ENCODE measurements around the gene CHRDL2. TPM values are rescaled to one million over a fixed set of nuclear protein-coding genes. Genes with fewer than 3 reads are reported as not detected.

The CHRDL2 gene
- total RNA-seq, 2 experiments from 2014 or later: not detected

- no peak for TF ChIP-seq CTCF (conservative IDR thresholded peaks at IDR 0.05; ENCODE audit: low read length)
- TF ChIP-seq EZH2phosphoT487 (IDR thresholded peaks at IDR 0.05; ENCODE audit: borderline replicate concordance, low read depth, low read length): no peak
- Histone ChIP-seq H3K27ac (ENCODE audit: low read depth, low read length, poor library complexity, severe bottlenecking) (no peak overlapping the region), H3K9me3 (ENCODE audit: low read length) (no peaks in the 10 kb centered on the region), H3K4me1 (ENCODE audit: insufficient read depth, low read length, poor library complexity, severe bottlenecking) (no peaks in the 10 kb centered on the region), H3K4me3 (ENCODE audit: low read depth, low read length, poor library complexity, severe bottlenecking) (no peak overlapping the region), H3K4me2 (ENCODE audit: low read length) (no peak overlapping the region), H4K20me1 (ENCODE audit: insufficient read depth, low read length) (no peaks in the 10 kb centered on the region), H3K79me2 (ENCODE audit: insufficient read depth, low read depth, low read length) (no peaks in the 10 kb centered on the region), H3K9me2 (ENCODE audit: insufficient read depth, low read length) (no peaks in the 10 kb centered on the region), H3K36me3 (ENCODE audit: insufficient read depth, low read length) (no peaks in the 10 kb centered on the region), H2AFZ (ENCODE audit: low read length) (no peak overlapping the region)
- DNase-seq (ENCODE audit: low spot score): no peak
- intact Hi-C loops (cut with micrococcal nuclease; ENCODE audit: unreplicated experiment): no loop called here
- no TSS peak for BruUV-seq (replicated peaks)
- POLR2A ChIA-PET: no interaction called here
- CTCF ChIA-PET (ENCODE audit: unreplicated experiment): no interaction called here
These were observed 45.3 kb downstream of the CHRDL2 start for GRCh38 chr11:74685905-74686304.

GRCh38 chr11:74685338-74685737, 45.9 kb downstream of the CHRDL2 start:
- no peak overlapping the region for H3K27ac ChIP-seq (ENCODE audit: low read depth, low read length, poor library complexity, severe bottlenecking)
- H3K36me3 ChIP-seq (ENCODE audit: insufficient read depth, low read length): no peaks in the 10 kb centered on the region
- H3K9me3 ChIP-seq (ENCODE audit: low read length): no peaks in the 10 kb centered on the region
- H3K4me2 ChIP-seq (ENCODE audit: low read length): no peak overlapping the region
- no peaks in the 10 kb centered on the region for H3K9me2 ChIP-seq (ENCODE audit: insufficient read depth, low read length)
- H3K4me3 ChIP-seq (ENCODE audit: low read depth, low read length, poor library complexity, severe bottlenecking): no peak overlapping the region
- CTCF ChIA-PET (ENCODE audit: unreplicated experiment): no interaction called here
- no peaks in the 10 kb centered on the region for H3K79me2 ChIP-seq (ENCODE audit: insufficient read depth, low read depth, low read length)
- H4K20me1 ChIP-seq (ENCODE audit: insufficient read depth, low read length): no peaks in the 10 kb centered on the region
- intact Hi-C loops (cut with micrococcal nuclease; ENCODE audit: unreplicated experiment): no loop called here
- no TSS peak for BruUV-seq (replicated peaks)
- TF ChIP-seq EZH2phosphoT487 (IDR thresholded peaks at IDR 0.05; ENCODE audit: borderline replicate concordance, low read depth, low read length) (no peak), CTCF (conservative IDR thresholded peaks at IDR 0.05; ENCODE audit: low read length) (no peak)
- POLR2A ChIA-PET: interaction anchor here (0.7 kb wide), 2 partner anchors 36 to 250 kb away, joined by 3 to 4 read pairs; no protein-coding TSS in a partner anchor
- H3K4me1 ChIP-seq (ENCODE audit: insufficient read depth, low read length, poor library complexity, severe bottlenecking): no peaks in the 10 kb centered on the region
- no peak for DNase-seq (ENCODE audit: low spot score)
- no peak overlapping the region for H2AFZ ChIP-seq (ENCODE audit: low read length)

GRCh38 chr11:74684661-74685060, 46.6 kb downstream of the CHRDL2 start:
- H3K27ac ChIP-seq (ENCODE audit: low read depth, low read length, poor library complexity, severe bottlenecking): no peak overlapping the region
- DNase-seq (ENCODE audit: low spot score): no peak
- H3K4me1 ChIP-seq (ENCODE audit: insufficient read depth, low read length, poor library complexity, severe bottlenecking): no peaks in the 10 kb centered on the region
- H3K4me3 ChIP-seq (ENCODE audit: low read depth, low read length, poor library complexity, severe bottlenecking): no peak overlapping the region
- TF ChIP-seq CTCF (conservative IDR thresholded peaks at IDR 0.05; ENCODE audit: low read length) (no peak), EZH2phosphoT487 (IDR thresholded peaks at IDR 0.05; ENCODE audit: borderline replicate concordance, low read depth, low read length) (no peak)
- no TSS peak for BruUV-seq (replicated peaks)
- intact Hi-C loops (cut with micrococcal nuclease; ENCODE audit: unreplicated experiment): no loop called here
- no peak overlapping the region for H3K4me2 ChIP-seq (ENCODE audit: low read length)
- H4K20me1 ChIP-seq (ENCODE audit: insufficient read depth, low read length): no peaks in the 10 kb centered on the region
- H3K36me3 ChIP-seq (ENCODE audit: insufficient read depth, low read length): no peaks in the 10 kb centered on the region
- ChIA-PET POLR2A (interaction anchor here (0.7 kb wide), 1 partner anchor 251 kb away, joined by 3 read pairs; no protein-coding TSS in a partner anchor), CTCF (ENCODE audit: unreplicated experiment) (no interaction called here)
- H2AFZ ChIP-seq (ENCODE audit: low read length): no peak overlapping the region
- H3K9me2 ChIP-seq (ENCODE audit: insufficient read depth, low read length): no peaks in the 10 kb centered on the region
- no peaks in the 10 kb centered on the region for H3K9me3 ChIP-seq (ENCODE audit: low read length)
- H3K79me2 ChIP-seq (ENCODE audit: insufficient read depth, low read depth, low read length): no peaks in the 10 kb centered on the region
